Measurements from ENCODE around the gene ALG12. TPM values are rescaled to one million over a fixed set of nuclear protein-coding genes. Genes with fewer than 3 reads are reported as not detected.

The ALG12 gene
- total and polyA plus RNA-seq, 2 experiments from 2014 or later, result 21.9 to 24.4 TPM

GRCh38 chr22:49944399-49944891 lies 26.2 kb upstream of the ALG12 start:
- no peaks in the 10 kb centered on the region for H3K27me3 ChIP-seq (replicated peaks; ENCODE audit: insufficient read depth)
- no peak overlapping the region for H3K9ac ChIP-seq
- no peaks in the 10 kb centered on the region for H3K9me3 ChIP-seq (ENCODE audit: low read depth)
- H3K4me1 ChIP-seq (ENCODE audit: insufficient read depth), result no peaks in the 10 kb centered on the region
- no peak overlapping the region for H3K27ac ChIP-seq
- 88 to 89% methylated on average over 10 to 12 of the region's 13 CpGs for WGBS, 2 experiments (ENCODE audit: low coverage in 1 of 2, low lambda C conversion rate in 2 of 2, missing lambda C conversion rate in 2 of 2)
- DNase-seq, result no peak
- in situ Hi-C loops (cut with MboI), result no loop called here
- no peaks in the 10 kb centered on the region for H3K79me2 ChIP-seq (ENCODE audit: insufficient read depth)
- no peaks in the 10 kb centered on the region for H3K9me2 ChIP-seq (ENCODE audit: insufficient read depth)
- H3F3A ChIP-seq (ENCODE audit: insufficient read depth), result no peaks in the 10 kb centered on the region
- no peak overlapping the region for H3K4me2 ChIP-seq (ENCODE audit: unreplicated experiment)
- no peaks in the 10 kb centered on the region for H3K36me3 ChIP-seq (ENCODE audit: low read depth)
- no peak overlapping the region for H2AFZ ChIP-seq
- TF ChIP-seq EZH2phosphoT487 (IDR thresholded peaks at IDR 0.05; ENCODE audit: insufficient read depth, low read depth) (no peak), EZH2 (IDR thresholded peaks at IDR 0.05; ENCODE audit: insufficient read depth, poor library complexity, severe bottlenecking) (no peak)
- no peak overlapping the region for H3K4me3 ChIP-seq
- no peaks in the 10 kb centered on the region for H4K20me1 ChIP-seq (ENCODE audit: insufficient read depth)

DNA sequence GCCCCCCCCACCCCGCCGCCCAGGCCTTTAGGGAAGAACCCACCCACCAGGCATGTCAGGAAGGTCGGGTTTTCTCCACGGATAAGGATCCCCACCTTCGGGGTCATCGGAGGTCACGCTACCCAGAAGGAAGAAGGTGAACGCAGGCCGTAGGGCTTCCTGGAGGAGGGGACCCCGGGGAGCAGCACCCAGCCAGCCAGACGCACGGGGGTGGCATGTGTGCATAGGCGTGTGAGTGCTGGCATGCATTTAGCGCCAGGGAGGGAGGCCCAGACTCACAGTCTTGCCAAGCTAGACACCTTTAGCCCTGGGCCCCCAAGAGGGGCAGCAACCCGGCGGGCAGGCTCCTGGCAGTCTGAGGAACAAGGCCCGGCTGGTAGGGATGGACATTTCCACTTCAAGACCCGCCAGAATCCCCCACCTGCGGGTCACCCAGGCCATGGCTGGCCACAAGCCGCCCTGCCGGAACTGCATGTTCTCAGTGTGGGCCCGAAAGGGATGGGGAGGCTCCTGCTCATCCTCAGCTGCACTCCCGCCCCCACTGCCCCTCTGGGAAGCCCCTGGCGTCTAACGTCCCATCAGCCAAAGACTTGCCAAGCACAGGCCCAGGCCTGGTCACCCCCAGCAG lies 25.6 kb upstream of the ALG12 start:
- in situ Hi-C loops (cut with MboI), result no loop called here
- no peak overlapping the region for H3K27ac ChIP-seq

GRCh38 chr22:49943405-49943765 lies 25.1 kb upstream of the ALG12 start:
- Histone ChIP-seq H3K79me2 (ENCODE audit: insufficient read depth) (no peaks in the 10 kb centered on the region), H3F3A (ENCODE audit: insufficient read depth) (no peaks in the 10 kb centered on the region), H3K27ac (no peak overlapping the region), H3K4me3 (no peak overlapping the region), H2AFZ (no peak overlapping the region), H3K4me2 (ENCODE audit: unreplicated experiment) (no peak overlapping the region), H3K9ac (no peak overlapping the region), H3K27me3 (replicated peaks; ENCODE audit: insufficient read depth) (no peaks in the 10 kb centered on the region), H3K36me3 (ENCODE audit: low read depth) (no peaks in the 10 kb centered on the region), H3K9me3 (ENCODE audit: low read depth) (no peaks in the 10 kb centered on the region), H4K20me1 (ENCODE audit: insufficient read depth) (no peaks in the 10 kb centered on the region), H3K4me1 (ENCODE audit: insufficient read depth) (no peaks in the 10 kb centered on the region), H3K9me2 (ENCODE audit: insufficient read depth) (no peaks in the 10 kb centered on the region)
- in situ Hi-C loops (cut with MboI), result no loop called here
- no peak for DNase-seq
- WGBS, 2 experiments (ENCODE audit: low coverage in 1 of 2, low lambda C conversion rate in 2 of 2, missing lambda C conversion rate in 2 of 2), result 87 to 100% methylated on average over 4 to 11 of the region's 11 CpGs
- no peak for TF ChIP-seq EZH2phosphoT487 (IDR thresholded peaks at IDR 0.05; ENCODE audit: insufficient read depth, low read depth)
- no peak for TF ChIP-seq EZH2 (IDR thresholded peaks at IDR 0.05; ENCODE audit: insufficient read depth, poor library complexity, severe bottlenecking)

More for the DNA sequence above, 25.6 kb upstream of the ALG12 start:
- Histone ChIP-seq H3K9me2 (ENCODE audit: insufficient read depth) (no peaks in the 10 kb centered on the region), H4K20me1 (ENCODE audit: insufficient read depth) (no peaks in the 10 kb centered on the region), H2AFZ (no peak overlapping the region), H3K4me2 (ENCODE audit: unreplicated experiment) (no peak overlapping the region), H3K79me2 (ENCODE audit: insufficient read depth) (no peaks in the 10 kb centered on the region), H3K4me3 (no peak overlapping the region), H3K9ac (no peak overlapping the region), H3K36me3 (ENCODE audit: low read depth) (no peaks in the 10 kb centered on the region), H3K4me1 (ENCODE audit: insufficient read depth) (no peaks in the 10 kb centered on the region), H3F3A (ENCODE audit: insufficient read depth) (no peaks in the 10 kb centered on the region), H3K27me3 (replicated peaks; ENCODE audit: insufficient read depth) (no peaks in the 10 kb centered on the region), H3K9me3 (ENCODE audit: low read depth) (no peaks in the 10 kb centered on the region)
- no peak for DNase-seq
- 91 to 94% methylated on average over 23 to 25 of the region's 25 CpGs for WGBS, 2 experiments (ENCODE audit: low coverage in 1 of 2, low lambda C conversion rate in 2 of 2, missing lambda C conversion rate in 2 of 2)
- TF ChIP-seq EZH2phosphoT487 (IDR thresholded peaks at IDR 0.05; ENCODE audit: insufficient read depth, low read depth) (no peak), EZH2 (IDR thresholded peaks at IDR 0.05; ENCODE audit: insufficient read depth, poor library complexity, severe bottlenecking) (no peak)

DNA sequence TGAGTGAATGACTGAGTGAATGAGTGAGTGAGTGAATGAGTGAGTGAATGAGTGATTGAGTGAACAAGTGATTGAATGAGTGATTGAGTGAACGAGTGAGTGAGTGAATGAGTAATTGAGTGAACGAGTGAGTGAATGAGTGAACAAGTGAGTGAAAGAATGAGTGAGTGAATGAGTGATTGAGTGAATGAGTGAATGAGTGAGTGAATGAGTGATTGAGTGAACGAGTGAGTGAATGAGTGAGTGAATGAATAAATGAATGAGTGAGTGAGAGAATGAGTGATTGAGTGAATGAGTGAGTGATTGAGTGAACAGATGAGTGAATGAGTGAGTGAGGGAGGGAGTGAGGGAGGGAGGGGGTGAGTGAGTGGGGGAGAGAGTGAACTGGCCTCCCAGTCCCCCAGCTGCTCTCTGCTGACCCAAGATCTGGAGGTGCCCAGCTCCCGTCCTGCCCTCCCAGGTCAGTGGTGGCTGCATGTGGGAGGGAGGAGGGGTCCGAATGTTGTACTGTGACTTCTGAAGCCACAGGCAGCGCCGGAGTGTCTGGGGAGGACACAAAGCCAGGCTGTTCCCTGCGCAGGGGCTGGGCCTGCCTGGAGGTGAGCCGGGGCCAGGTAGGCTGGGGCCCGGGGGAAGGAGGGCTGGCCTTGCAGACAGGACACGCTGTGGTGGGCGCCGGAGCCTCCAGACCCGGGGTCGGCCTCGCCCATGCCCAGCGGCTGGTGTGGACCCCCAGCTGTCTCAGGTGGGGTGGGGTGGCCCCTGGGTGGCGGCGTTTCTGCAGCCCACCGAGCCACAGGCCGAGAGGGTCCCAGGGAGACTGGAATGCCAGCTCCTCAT lies 24.5 kb upstream of the ALG12 start:
- Histone ChIP-seq H3K4me1 (ENCODE audit: insufficient read depth) (no peaks in the 10 kb centered on the region), H3K27ac (no peak overlapping the region), H3K9me3 (ENCODE audit: low read depth) (no peaks in the 10 kb centered on the region), H3K9me2 (ENCODE audit: insufficient read depth) (no peaks in the 10 kb centered on the region), H3K9ac (no peak overlapping the region), H3K4me2 (ENCODE audit: unreplicated experiment) (no peak overlapping the region), H3K4me3 (no peak overlapping the region), H3K27me3 (replicated peaks; ENCODE audit: insufficient read depth) (no peaks in the 10 kb centered on the region), H3K79me2 (ENCODE audit: insufficient read depth) (no peaks in the 10 kb centered on the region), H3K36me3 (ENCODE audit: low read depth) (no peaks in the 10 kb centered on the region), H3F3A (ENCODE audit: insufficient read depth) (no peaks in the 10 kb centered on the region), H4K20me1 (ENCODE audit: insufficient read depth) (no peaks in the 10 kb centered on the region), H2AFZ (no peak overlapping the region)
- DNase-seq, result no peak
- in situ Hi-C loops (cut with MboI), result no loop called here
- TF ChIP-seq EZH2 (IDR thresholded peaks at IDR 0.05; ENCODE audit: insufficient read depth, poor library complexity, severe bottlenecking) (no peak), EZH2phosphoT487 (IDR thresholded peaks at IDR 0.05; ENCODE audit: insufficient read depth, low read depth) (no peak)
- 80 to 83% methylated on average over 8 to 21 of the region's 21 CpGs for WGBS, 2 experiments (ENCODE audit: low coverage in 1 of 2, low lambda C conversion rate in 2 of 2, missing lambda C conversion rate in 2 of 2)

Data from GM23248 (cell line).